Epithelial cell of prostate (primary cell): Measurements from ENCODE around the gene CYB5B.
"Not testable (repeated sequence)": the region's sequence is repeated elsewhere in the genome, so short reads cannot be mapped to it uniquely, and the experiment has no call there.

Experiments
- DNase-seq: peaks from one replicate; pipeline ENCODE4 v3.0.0-alpha.2; 2011; ENCODE audit warnings: low read depth, low spot score
- H3K27ac ChIP-seq: fragments of 450-650 bp; 2 replicates; pipeline ENCODE4 v1.5.1; 2017; ENCODE audit warnings: mild to moderate bottlenecking

Gene CYB5B

DNA sequence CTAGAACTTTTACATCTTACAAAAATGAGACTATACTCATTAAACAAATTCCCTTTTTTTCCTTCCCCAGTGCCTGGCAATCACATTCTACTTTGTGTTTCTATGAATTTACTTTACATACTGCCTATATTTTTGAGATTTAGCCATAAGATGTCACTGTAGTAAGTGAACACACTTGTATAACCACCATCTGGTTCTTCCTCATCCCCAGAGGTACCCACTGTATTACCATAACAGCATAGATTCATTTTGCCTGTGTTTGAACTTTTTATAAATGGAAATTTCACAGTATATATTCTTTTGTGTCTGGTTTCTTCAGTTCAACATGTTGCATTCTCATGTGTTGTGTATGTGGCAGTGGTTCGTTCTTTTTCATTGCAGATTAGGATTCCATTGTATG, 15.8 kb downstream of the CYB5B start:
- no peak for DNase-seq
- H3K27ac ChIP-seq: no peak overlapping the region

DNA sequence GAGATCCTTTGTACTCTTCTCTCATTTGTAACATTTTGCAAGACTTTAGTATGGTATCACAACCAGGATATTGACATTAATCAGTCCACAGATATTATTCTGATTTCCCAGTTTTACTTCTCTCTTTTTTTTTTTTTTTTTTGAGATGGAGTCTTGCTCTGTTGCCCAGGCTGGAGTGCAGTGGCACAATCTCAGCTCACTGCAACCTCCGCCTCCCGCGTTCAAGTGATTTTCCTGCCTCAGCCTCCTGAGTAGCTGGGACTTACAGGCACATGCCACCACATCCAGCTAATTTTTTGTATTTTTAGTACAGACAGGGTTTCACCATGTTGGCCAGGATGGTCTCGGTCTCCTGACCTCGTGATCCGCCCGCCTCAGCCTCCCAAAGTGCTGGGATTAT, 16.6 kb downstream of the CYB5B start:
- H3K27ac ChIP-seq, DNase-seq: not testable (repeated sequence)

DNA sequence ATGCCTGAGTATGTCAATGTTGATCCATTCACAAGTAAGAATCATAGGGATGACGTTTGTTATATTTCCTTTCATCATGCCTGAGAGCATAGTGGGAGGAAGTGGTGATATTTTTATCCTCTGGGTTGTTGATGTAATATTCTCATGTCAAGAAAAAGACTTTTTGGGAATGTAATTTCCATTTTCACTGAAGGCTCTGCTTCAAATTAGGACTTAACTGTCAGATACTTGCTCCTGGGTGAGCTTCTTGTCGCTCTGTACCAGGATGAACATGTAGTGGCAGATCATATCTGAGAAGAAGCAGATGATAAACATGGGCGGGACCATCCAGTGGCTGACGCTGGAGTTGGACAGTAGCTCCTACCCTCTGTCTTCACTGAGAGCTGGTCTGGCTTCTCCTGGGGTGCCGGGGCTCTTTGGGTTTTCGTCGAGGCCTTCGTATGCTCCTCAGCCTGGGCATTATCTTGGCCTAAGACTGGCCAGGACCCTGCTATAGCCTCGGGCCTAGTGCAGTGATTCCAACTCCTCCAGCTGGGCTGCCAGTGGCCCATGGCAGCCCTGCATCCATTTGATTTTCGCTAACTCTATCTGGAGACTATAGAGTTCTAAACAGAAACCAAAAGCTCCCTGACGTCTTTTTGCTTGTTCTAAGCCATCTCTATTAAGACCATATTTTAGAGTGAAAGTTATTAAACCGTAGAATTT, 19.7 kb downstream of the CYB5B start:
- no peak for DNase-seq
- H3K27ac ChIP-seq: peak overlapping the region; percentile 51

DNA sequence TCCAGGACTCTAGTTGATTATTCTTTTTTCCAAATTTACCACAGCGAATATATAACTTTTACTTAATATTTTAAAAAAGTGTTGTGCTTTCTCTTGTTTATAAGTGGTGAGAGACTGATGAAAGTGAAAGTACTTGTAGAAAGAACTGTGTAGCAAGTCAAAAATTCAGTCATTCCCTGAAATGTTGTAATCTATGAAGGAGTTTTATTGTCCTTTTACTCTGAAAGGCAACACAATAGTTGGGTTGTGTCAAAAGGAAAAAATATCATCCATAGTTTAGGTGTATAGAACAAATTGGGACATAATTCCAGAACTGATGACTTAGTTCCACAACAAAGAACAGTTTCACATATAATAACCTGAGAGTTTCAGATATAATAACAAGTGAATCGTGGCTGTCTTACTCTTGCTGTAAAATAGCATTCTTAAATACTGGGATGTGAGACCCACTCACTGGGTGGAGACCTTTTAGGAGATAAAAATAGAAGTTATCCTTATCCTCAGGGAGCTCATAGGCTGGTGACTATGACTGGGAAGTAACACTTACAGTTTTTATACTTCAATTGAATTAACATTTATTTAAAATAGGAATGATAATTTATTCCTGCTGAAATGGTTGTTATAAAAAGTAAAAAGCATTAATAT, 20.6 kb downstream of the CYB5B start:
- H3K27ac ChIP-seq: peak overlapping the region; percentile 51
- no peak for DNase-seq

DNA sequence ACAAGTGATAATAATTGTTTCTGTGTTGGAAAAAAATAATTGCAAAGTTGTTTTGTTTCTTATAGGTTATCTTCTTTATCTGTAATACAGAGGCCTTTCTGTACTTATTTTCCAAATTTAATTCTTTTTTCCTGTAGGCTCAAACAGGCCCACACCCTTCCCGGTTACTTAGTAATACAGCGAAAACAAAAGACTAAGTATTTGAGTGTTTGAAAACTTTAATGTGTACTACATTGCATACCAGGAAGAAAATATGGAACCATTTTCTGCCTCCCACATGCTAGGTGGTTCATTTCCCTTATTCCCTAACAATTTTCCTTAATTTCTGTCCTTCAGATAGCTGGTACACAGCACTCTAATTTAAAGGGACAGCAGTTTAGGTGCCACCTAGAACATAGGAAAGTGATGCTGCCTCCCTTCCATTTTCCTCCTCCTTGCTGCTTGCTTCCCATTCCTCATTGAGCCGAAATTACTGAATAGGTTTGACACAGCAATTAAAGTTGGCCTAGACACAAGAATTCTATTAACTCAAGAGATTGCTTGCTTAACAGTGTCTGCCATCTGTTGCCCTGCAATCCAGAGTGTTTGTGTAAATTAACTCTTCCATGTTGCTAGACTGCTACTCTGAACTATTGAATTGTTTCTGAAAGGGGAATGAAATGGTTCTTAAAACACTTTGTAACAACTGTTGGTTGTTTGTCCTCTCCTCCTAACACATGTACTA, 24.2 kb downstream of the CYB5B start:
- no peak overlapping the region for H3K27ac ChIP-seq

DNA sequence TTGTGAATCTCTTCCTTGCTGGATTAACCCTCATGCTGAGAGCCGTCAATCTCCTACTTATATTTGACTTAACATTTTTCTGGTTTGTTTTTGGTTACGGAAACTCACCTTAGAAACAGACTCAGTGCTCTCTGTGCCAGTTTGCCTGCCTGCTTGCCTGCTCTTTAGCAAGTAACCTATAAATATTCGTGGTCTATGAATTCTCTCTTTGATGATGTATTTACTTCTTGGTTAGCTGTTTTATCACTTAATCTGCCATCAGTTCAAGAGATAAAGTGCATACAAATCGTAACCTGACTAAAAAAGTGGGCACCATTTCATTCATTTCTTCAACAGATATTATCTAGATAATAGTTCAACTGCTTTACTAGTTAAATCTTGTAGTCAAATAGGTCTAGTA, 26.7 kb downstream of the CYB5B start:
- no peak for DNase-seq
- no peak overlapping the region for H3K27ac ChIP-seq

More for the DNA sequence above, 24.2 kb downstream of the CYB5B start:
- no peak for DNase-seq

DNA sequence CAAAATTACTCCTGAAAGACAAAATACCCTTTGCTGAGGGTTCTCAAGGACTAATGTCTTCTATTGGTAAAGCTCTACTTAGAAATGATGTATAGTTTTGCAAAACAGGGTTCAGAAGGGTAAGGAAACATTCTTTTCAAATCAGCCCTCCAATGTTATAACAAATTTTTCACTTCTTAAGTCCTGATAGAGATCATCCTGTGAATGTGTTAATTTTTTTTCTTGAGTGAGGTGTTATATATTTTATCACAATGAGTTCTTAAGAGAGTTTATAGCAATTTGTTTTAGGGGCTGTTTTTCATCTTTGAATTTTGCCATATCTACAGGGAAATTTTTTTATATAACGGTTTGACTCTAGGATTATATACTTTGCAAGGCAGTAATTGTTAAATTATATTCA, 29.5 kb downstream of the CYB5B start:
- DNase-seq: no peak
- no peak overlapping the region for H3K27ac ChIP-seq

DNA sequence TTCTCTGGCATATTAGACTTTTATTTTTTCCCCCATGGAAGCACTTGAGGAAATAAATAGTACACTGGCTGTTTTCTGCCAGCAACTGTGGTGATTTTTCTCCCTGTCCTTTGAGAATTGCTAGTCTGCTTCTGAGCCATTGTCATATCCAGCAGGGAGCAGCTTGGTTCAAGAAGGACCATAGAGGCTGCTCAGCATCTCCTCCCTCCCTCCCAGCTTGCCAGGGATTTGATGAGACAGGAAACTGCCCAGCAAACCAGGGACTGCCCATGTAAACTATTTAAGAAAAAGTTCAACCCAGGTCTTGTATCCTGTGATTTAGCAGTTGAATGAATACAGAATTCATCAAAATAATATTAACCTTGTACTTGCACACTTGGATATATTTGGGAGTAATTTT, 39.5 kb downstream of the CYB5B start:
- no peak for DNase-seq
- no peak overlapping the region for H3K27ac ChIP-seq

DNA sequence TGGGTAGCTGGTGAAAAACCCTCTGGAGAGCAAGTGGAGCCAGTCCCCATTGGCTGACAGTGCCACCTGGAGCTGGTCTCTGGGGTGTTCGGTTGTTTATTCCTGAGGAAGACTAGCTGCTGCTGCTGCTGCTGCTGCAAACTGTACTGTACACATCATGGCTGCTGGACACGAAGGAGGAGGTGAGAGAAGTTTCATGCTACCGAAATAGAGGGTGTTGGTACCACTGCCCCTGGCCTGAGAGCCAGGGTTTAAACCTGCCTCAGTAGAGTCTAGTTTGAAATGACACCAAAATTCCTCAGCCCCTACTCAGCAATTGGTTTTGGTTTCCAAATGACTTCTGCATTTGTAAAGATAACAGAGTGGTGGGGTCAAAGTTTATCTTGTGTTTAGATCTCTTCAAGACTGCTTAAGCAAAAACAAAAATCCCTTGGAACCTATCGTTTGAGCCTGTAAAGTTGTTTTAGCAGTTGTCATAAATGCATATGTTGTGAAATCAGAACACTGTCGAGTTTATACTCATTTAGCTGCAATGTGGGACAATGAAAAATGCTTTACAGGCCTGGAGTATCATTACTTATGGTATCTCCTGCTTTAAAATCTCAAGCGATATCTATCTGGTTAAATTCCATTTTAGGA, 40.8 kb downstream of the CYB5B start:
- no peak overlapping the region for H3K27ac ChIP-seq
- no peak for DNase-seq

DNA sequence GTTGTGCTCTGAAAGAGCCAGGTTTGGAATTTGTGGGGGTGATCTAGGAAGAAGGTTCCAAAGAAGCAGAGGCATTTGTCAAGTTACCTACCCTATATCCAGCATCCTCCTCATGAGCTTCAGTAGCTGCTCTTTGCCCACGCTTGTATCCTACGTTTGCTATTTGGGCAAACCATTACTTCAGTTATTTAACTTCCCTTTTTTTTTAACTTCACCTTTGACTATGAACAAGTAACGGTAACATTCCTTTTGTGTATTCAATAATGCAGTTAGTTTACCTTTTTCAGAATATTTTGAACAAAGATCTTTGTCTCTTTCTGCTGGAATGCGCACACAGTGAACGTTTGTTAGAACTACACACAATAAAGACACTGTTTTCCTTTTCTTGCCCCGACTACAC, 41.5 kb downstream of the CYB5B start:
- no peak overlapping the region for H3K27ac ChIP-seq

DNA sequence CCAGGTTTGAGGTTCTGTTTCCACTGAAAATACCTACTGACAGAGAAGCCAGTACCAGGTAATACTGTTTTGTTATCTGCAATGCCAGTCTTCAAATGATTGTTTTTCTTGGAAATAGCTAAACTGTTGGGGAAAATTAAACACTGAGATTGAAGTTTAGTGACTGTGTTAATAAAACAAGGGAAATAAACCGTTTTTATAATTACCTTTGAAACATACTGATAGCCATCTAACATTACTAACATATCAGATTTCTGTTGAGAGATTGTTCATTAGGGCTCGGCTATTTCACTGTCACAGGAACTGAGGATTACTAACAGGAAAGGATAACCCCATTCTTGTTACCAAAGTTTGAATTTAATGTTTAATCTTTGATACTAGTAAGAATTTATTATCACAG, 42.1 kb downstream of the CYB5B start:
- no peak for DNase-seq
- H3K27ac ChIP-seq: no peak overlapping the region

More for the DNA sequence above, 41.5 kb downstream of the CYB5B start:
- no peak for DNase-seq

DNA sequence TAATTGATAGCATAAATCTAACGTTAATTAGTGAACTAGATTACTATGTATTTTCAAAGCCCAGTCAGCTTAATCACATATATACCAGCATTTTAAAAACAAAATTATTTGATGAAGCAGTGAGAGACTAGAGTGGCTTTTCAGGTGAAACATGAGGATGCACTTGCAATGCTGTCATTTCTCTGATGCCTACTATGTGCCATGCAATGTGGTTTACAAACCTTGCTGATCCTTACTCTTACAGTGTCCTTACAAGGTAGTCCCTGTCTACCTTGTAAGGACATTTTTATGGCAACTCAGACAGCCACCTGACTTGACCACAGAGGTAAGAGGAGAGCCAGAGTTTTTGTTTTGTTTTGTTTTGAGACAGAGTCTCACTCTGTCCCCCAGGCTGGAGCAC, 42.7 kb downstream of the CYB5B start:
- no peak overlapping the region for H3K27ac ChIP-seq
- no peak for DNase-seq

DNA sequence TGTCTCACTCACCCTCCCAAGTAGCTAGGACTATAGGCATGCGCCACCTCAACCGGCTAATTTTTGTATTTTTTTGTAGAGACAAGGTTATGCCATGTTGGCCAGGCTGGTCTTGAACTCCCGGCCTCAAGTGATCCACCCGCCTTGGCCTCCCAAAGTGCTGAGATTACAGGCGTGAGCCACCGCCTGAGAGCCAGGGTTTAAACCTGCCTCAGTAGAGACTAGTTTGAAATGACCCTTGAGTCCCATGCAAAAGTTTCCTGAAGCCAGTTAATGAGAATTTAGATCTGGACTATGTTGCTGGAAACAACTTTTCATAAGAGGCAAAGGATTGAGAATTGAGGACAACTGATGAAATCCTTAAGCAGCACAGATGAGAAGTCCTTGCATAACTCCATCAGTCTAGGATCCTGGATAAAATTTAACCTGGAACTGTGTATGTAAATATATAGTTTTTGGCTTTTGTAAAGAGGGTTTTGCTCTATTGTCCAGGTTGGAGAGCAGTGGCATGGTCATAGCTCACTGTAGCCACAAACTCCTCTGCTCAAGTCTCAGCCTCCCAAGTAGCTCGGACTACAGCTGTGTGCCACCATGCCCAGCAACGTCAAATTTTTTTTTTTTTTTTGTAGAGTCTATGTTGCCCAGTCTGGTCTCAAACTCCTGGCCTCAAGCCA, 43.2 kb downstream of the CYB5B start:
- no peak overlapping the region for H3K27ac ChIP-seq
- no peak for DNase-seq

DNA sequence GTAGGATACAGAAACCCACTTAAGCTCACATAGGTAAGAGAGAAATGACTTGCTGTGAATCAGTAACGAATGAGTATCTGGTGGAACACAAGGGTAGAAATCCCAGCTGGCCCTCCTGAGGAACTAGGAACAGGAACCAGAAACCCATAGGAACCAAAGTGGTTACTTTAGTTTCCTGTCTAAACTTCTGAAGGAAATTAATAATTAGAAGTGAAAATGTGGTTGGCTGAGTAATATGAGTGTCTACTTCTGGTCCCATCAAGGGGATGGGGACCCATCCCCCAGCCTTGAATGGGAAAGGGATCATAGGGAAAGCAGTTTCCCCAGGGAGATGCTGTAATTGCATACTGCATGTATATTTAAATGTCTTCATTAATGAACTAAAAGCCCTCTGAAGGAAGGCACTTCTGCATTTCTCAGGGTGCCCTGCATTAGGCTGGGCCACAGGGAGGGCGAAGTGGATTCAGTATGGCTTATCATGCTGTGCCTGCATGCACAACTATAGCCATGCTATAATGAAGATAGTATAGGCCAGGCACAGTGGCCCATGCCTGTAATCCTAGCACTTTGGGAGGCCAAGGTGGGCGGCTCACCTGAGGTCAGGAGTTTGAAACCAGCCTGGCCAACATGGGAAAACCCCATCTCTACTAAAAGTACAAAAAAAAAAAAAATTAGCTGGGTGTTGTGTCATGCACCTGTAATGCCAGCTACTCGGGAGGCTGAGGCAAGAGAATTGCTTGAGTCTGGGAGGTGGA, 45.6 kb downstream of the CYB5B start:
- no peak for DNase-seq
- H3K27ac ChIP-seq: no peak overlapping the region

DNA sequence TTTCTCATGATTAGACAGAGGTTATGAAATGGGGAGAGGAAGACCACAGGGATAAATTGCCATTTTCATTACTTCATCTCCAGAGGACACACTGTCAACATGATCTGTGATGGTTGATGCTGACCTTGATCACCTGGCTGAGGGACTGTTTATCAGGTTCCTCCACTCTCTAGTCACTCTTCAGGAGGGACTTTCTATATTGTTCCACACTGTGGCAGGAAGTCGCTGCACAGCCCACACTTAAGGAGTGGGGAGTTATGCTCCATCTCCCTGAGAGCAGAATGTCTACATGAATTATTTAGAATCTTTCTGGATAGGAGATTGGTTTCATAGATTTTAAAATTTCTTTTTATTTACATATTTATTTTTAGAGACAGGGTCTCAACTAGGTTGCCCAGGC, 46.7 kb downstream of the CYB5B start:
- no peak overlapping the region for H3K27ac ChIP-seq
- DNase-seq: no peak

DNA sequence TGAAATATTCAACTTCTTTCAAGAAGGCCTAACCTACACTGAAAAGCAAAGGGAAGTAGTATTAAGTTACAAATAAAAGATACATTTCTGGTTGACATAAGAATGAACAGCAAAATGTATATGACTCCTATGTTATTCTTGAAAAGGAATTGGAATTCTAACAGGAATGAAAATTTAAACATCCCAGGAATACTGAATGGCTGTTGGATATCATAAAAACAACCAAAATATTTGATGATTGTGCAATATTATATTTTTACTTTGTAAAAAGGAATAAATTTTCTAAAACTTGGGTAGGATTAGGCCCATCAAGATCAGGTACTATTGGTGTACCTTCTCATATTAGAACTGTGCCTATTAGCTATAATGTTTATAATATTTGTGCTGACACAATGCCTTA, 50.0 kb downstream of the CYB5B start:
- no peak for DNase-seq
- no peak overlapping the region for H3K27ac ChIP-seq

DNA sequence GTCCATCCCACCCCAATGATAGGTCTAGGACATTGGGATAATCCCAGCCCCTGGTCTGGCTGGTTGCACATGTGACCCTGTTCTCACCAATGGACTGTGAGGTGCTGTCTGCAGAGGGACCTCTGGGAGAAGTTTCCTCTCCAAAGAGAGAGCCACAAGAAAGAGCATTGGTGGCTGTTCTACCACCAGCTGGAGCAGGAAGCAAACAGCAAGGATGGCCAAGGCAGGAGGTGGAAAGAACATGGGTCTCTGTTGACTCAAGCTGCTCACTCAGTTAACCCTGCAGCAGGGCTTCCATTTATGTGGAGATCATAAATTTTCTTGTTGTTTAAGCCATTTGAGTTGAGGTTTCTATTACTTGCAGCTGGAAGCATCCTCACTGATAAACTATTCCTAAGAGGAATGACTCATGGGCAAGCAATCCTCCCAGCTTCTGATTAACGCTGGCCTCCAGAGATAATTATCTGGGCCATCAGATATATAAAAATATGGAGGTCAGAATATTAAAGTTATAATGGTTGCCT, 52.6 kb downstream of the CYB5B start:
- peak; percentile 26 for DNase-seq
- H3K27ac ChIP-seq: peak overlapping the region; percentile 58

DNA sequence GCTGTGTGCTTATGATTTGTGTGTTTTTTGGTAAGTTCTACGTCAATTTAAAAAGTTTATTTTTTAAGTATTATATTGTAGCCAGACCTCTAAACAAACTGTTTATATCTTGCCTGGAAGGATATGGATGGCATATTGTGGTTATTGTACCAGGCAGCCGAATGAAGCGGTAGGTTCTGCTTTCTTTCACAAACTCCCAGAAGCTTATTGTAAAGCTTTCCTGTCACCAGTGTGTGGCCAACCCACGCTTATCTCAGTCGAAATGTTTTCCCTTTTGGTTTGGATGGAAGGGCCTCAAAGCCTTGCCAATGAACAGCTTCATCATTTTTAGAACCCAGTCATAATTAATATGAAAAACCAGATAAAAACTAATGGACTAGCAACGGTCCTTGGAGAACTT, 53.1 kb downstream of the CYB5B start:
- DNase-seq: no peak

DNA sequence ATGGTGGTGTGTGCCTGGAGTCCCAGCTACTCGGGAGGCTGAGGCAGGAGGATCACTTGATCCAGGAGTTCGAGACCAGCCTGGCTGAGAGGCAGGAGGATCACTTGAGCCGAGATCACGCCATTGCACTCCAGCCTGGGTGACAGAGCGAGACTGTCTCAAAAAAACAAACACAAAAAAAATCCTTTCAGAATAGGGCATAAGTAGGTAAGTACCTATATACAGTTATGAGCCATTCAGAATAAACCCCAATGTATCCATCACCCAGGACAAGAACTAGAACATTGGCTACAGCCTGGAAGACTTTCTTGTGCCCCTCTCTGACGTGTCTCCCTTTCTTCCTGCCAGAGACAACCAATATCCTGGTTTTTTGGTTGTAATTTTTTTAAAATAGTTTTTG, 54.3 kb downstream of the CYB5B start:
- H3K27ac ChIP-seq: no peak overlapping the region
- no peak for DNase-seq

More for the DNA sequence above, 53.1 kb downstream of the CYB5B start:
- H3K27ac ChIP-seq: peak overlapping the region; percentile 58
